Measurements from ENCODE around the gene KCNH3. TPM values are rescaled to one million over a fixed set of nuclear protein-coding genes. Genes with fewer than 3 reads are reported as not detected.

The KCNH3 gene
- total and polyA plus RNA-seq, 2 of the 8 experiments (the other 6 are each of a cell fraction or from before 2014, with no cell fraction given) = 0.24 to 0.50 TPM

GRCh38 chr12:49552899-49553298 is 14.1 kb downstream of the KCNH3 start (continued):
- TF ChIP-seq CHD7 (IDR thresholded peaks at IDR 0.05; ENCODE audit: insufficient replicate concordance, low read length) (no peak), NRF1 (IDR thresholded peaks at IDR 0.05; ENCODE audit: low read depth, low read length) (no peak), GABPA (IDR thresholded peaks at IDR 0.05; ENCODE audit: borderline replicate concordance, insufficient read depth, low read length) (no peak), EGR1 (IDR thresholded peaks at IDR 0.05; ENCODE audit: borderline replicate concordance, low read depth, low read length) (no peak), POU5F1 (IDR thresholded peaks at IDR 0.05; ENCODE audit: low read depth, low read length) (no peak)

Data from H1 (cell line).